SK-N-SH treated with all-trans-retinoic acid at 6 μM for 48 hours (cell line): ENCODE measurements around the gene PNKD.

Source experiments
- ATAC-seq: fragments of 200-7000 bp; cut with Tn5 transposase; 3 replicates; pipeline ENCODE4 v1.9.1; 2020; ENCODE audit warnings: mild to moderate bottlenecking, moderate library complexity
- ARNTL ChIP-seq: fragments of 450-650 bp; formaldehyde crosslinking; IDR thresholded peaks from 2 replicates; pipeline ENCODE4 v1.5.0; 2020; ENCODE audit warnings: low read depth, mild to moderate bottlenecking, moderate library complexity, borderline replicate concordance
- BACH2 ChIP-seq: fragments of 250-450 bp; sonication (Bioruptor Pico); IDR thresholded peaks from 2 replicates; pipeline ENCODE4 v1.9.0; 2021; ENCODE audit warnings: mild to moderate bottlenecking, borderline replicate concordance
- CSDC2 ChIP-seq: fragments of 250-450 bp; sonication (Bioruptor Pico); IDR thresholded peaks from 2 replicates; pipeline ENCODE4 v1.5.0; 2020; ENCODE audit warnings: mild to moderate bottlenecking, moderate library complexity
- GLIS3 ChIP-seq: fragments of 250-450 bp; sonication (Bioruptor Pico); IDR thresholded peaks from 2 replicates; pipeline ENCODE4 v1.5.0; 2020; ENCODE audit warnings: mild to moderate bottlenecking, moderate library complexity
- ISL1 ChIP-seq: fragments of 250-450 bp; sonication (Bioruptor Pico); IDR thresholded peaks from 2 replicates; pipeline ENCODE4 v2.1.2; 2022; ENCODE audit warnings: mild to moderate bottlenecking, moderate library complexity
- OSR1 ChIP-seq: fragments of 250-450 bp; sonication (Bioruptor Pico); IDR thresholded peaks from 2 replicates; pipeline ENCODE4 v1.8.0; 2022; ENCODE audit warnings: moderate library complexity, mild to moderate bottlenecking, inconsistent platforms
- PPARA ChIP-seq: fragments of 250-450 bp; sonication (Bioruptor Pico); IDR thresholded peaks from 2 replicates; pipeline ENCODE4 v1.5.0; 2020; ENCODE audit warnings: mild to moderate bottlenecking, borderline replicate concordance
- RARB ChIP-seq: fragments of 250-450 bp; sonication (Bioruptor Pico); IDR thresholded peaks from 2 replicates; pipeline ENCODE4 v1.8.0; 2021; ENCODE audit warnings: mild to moderate bottlenecking, moderate library complexity
- SNAI2 ChIP-seq: fragments of 250-450 bp; sonication (Bioruptor Pico); IDR thresholded peaks from 2 replicates; pipeline ENCODE4 v1.5.0; 2020; ENCODE audit warnings: mild to moderate bottlenecking, moderate library complexity
- TCF4 ChIP-seq: fragments of 250-450 bp; sonication (Bioruptor Pico); IDR thresholded peaks from 2 replicates; pipeline ENCODE4 v1.8.0; 2021; ENCODE audit warnings: mild to moderate bottlenecking, moderate library complexity, borderline replicate concordance
- TOX ChIP-seq: fragments of 250-450 bp; sonication (Bioruptor Pico); IDR thresholded peaks from 2 replicates; pipeline ENCODE4 v1.8.0; 2021; ENCODE audit warnings: mild to moderate bottlenecking, moderate library complexity, borderline replicate concordance
- ZFP3 ChIP-seq: fragments of 250-450 bp; sonication (Bioruptor Pico); IDR thresholded peaks from 2 replicates; pipeline ENCODE4 v1.5.0; 2020; ENCODE audit warnings: mild to moderate bottlenecking, moderate library complexity
- ZFP30 ChIP-seq: fragments of 450-650 bp; formaldehyde crosslinking; IDR thresholded peaks from 2 replicates; pipeline ENCODE4 v1.5.0; 2022; ENCODE audit warnings: mild to moderate bottlenecking, moderate library complexity
- ZNF565 ChIP-seq: fragments of 450-650 bp; formaldehyde crosslinking; conservative IDR thresholded peaks from 2 replicates; pipeline ENCODE4 v1.5.0; 2020; ENCODE audit warnings: low read depth, mild to moderate bottlenecking, moderate library complexity
- ZNF70 ChIP-seq: fragments of 450-650 bp; formaldehyde crosslinking; IDR thresholded peaks from 2 replicates; pipeline ENCODE4 v1.5.0; 2020; ENCODE audit warnings: mild to moderate bottlenecking, moderate library complexity
- ZNF8 ChIP-seq: fragments of 450-650 bp; formaldehyde crosslinking; IDR thresholded peaks from 2 replicates; pipeline ENCODE4 v1.5.0; 2020; ENCODE audit warnings: mild to moderate bottlenecking, moderate library complexity
- TF ChIP-seq, protein P1 (sequence below): fragments of 250-450 bp; sonication (Bioruptor Pico); IDR thresholded peaks from 2 replicates; pipeline ENCODE4 v1.5.1; 2021; ENCODE audit warnings: mild to moderate bottlenecking, moderate library complexity
- TF ChIP-seq, protein P2 (sequence below): fragments of 250-450 bp; sonication (Bioruptor Pico); IDR thresholded peaks from 2 replicates; pipeline ENCODE4 v1.8.0; 2021; ENCODE audit warnings: low read depth, mild to moderate bottlenecking, moderate library complexity, borderline replicate concordance
- TF ChIP-seq, protein P3 (sequence below): fragments of 250-450 bp; sonication (Bioruptor Pico); IDR thresholded peaks from 2 replicates; pipeline ENCODE4 v1.8.0; 2020; ENCODE audit warnings: mild to moderate bottlenecking, moderate library complexity, borderline replicate concordance

The PNKD gene

DNA sequence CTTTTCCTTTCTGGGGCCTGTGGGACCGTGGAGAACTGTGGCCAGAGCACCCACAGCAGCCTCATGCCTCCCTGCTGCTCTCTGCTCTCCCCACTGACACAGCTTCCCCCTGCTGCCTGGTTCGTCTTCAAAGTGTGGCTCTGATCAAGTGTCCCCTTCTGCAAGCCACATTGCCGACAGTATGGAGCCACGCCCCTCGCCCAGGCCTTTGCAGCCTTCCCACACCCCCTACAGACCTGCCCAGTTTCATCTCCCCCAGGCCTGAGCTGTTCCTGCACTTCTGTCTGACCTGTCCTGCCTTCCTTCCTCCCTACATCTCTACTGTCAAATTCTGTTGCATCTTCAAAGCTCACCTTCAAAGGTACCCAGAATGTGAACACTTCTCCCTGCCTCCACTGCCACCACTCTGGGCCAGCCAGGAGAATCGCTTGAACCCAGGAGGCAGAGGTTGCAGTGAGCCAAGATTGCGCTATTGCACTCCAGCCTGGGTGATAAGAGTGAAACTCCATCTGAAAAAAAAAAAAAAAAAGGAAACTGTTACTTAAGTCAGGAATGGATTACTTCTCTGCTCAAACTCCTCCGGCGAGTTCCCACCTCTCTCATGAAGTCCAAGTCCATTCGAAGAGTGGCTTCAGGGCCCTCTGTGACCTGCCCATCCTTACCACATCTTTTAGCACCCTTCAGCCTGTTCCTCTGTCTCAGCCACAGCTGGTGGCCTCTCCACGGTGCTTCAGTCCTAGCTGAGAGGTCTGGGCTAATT lies 57.3 kb downstream of the PNKD start:
- ATAC-seq, result no peak
- TF ChIP-seq, protein P1, sequence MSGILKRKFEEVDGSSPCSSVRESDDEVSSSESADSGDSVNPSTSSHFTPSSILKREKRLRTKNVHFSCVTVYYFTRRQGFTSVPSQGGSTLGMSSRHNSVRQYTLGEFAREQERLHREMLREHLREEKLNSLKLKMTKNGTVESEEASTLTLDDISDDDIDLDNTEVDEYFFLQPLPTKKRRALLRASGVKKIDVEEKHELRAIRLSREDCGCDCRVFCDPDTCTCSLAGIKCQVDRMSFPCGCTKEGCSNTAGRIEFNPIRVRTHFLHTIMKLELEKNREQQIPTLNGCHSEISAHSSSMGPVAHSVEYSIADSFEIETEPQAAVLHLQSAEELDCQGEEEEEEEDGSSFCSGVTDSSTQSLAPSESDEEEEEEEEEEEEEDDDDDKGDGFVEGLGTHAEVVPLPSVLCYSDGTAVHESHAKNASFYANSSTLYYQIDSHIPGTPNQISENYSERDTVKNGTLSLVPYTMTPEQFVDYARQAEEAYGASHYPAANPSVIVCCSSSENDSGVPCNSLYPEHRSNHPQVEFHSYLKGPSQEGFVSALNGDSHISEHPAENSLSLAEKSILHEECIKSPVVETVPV (CRISPR knock-in tag), result no peak
- TF ChIP-seq ZNF565 (CRISPR knock-in tag) (no peak), GLIS3 (CRISPR knock-in tag) (no peak), ZFP30 (CRISPR knock-in tag) (no peak), RARB (CRISPR knock-in tag) (no peak), BACH2 (CRISPR knock-in tag) (no peak), ISL1 (no peak), PPARA (CRISPR knock-in tag) (no peak), ZFP3 (CRISPR knock-in tag) (no peak), TOX (CRISPR knock-in tag) (no peak), SNAI2 (CRISPR knock-in tag) (no peak), TCF4 (CRISPR knock-in tag) (no peak), ZNF70 (CRISPR knock-in tag) (no peak), ZNF8 (no peak)
- TF ChIP-seq, protein P2, sequence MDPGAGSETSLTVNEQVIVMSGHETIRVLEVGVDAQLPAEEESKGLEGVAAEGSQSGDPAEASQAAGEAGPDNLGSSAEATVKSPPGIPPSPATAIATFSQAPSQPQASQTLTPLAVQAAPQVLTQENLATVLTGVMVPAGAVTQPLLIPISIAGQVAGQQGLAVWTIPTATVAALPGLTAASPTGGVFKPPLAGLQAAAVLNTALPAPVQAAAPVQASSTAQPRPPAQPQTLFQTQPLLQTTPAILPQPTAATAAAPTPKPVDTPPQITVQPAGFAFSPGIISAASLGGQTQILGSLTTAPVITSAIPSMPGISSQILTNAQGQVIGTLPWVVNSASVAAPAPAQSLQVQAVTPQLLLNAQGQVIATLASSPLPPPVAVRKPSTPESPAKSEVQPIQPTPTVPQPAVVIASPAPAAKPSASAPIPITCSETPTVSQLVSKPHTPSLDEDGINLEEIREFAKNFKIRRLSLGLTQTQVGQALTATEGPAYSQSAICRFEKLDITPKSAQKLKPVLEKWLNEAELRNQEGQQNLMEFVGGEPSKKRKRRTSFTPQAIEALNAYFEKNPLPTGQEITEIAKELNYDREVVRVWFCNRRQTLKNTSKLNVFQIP (CRISPR knock-in tag), result no peak
- TF ChIP-seq, protein P3, sequence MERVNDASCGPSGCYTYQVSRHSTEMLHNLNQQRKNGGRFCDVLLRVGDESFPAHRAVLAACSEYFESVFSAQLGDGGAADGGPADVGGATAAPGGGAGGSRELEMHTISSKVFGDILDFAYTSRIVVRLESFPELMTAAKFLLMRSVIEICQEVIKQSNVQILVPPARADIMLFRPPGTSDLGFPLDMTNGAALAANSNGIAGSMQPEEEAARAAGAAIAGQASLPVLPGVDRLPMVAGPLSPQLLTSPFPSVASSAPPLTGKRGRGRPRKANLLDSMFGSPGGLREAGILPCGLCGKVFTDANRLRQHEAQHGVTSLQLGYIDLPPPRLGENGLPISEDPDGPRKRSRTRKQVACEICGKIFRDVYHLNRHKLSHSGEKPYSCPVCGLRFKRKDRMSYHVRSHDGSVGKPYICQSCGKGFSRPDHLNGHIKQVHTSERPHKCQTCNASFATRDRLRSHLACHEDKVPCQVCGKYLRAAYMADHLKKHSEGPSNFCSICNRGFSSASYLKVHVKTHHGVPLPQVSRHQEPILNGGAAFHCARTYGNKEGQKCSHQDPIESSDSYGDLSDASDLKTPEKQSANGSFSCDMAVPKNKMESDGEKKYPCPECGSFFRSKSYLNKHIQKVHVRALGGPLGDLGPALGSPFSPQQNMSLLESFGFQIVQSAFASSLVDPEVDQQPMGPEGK (CRISPR knock-in tag), result no peak
- TF ChIP-seq, all 23 proteins: peak for 0

- no peak for ATAC-seq
- TF ChIP-seq ISL1 (no peak), CSDC2 (CRISPR knock-in tag) (no peak), GLIS3 (CRISPR knock-in tag) (no peak), ZFP30 (CRISPR knock-in tag) (no peak), ARNTL (CRISPR knock-in tag) (no peak), ZFP3 (CRISPR knock-in tag) (no peak), TOX (CRISPR knock-in tag) (no peak), OSR1 (CRISPR knock-in tag) (no peak), TCF4 (CRISPR knock-in tag) (no peak), PPARA (CRISPR knock-in tag) (no peak), SNAI2 (CRISPR knock-in tag) (no peak), ZNF8 (no peak)
- TF ChIP-seq, protein P2 (CRISPR knock-in tag), result no peak
- TF ChIP-seq, protein P3 (CRISPR knock-in tag), result no peak
- TF ChIP-seq, protein P1 (CRISPR knock-in tag), result no peak
Measured at GRCh38 chr2:218328294-218328693, 58.0 kb downstream of the PNKD start.
